GM18868 (cell line): ENCODE results near the gene ZNF646.

ENCODE experiments used
- ATAC-seq: cut with Tn5 transposase; IDR thresholded peaks from one replicate; pipeline ENCODE4 v1.9.1; 2021; ENCODE audit warnings: mild to moderate bottlenecking, moderate library complexity; ENCODE audit not compliant: unreplicated experiment

Gene ZNF646

GRCh38 chr16:31073970-31074813 lies at the start of gene ZNF646, which contains the start of gene ZNF668:
ZNF646 (plus strand) TSS chr16:31074422; CDS start chr16:31076325, 1,903 bp downstream.
ZNF668 (minus strand) TSS chr16:31074240; CDS start chr16:31064459, 9,781 bp downstream.
- peak; percentile 62 for ATAC-seq

GRCh38 chr16:31025339-31025738 lies 48.9 kb upstream of the ZNF646 start:
- no peak for ATAC-seq

- no peak for ATAC-seq
These were observed 45.0 kb upstream of the ZNF646 start for GRCh38 chr16:31029272-31029671.

- no peak for ATAC-seq
These were observed 42.9 kb upstream of the ZNF646 start for GRCh38 chr16:31031276-31031675.

- peak; percentile 84 for ATAC-seq
These were observed 41.2 kb upstream of the ZNF646 start, which contains the start of gene STX4 for GRCh38 chr16:31032736-31033708. STX4 (plus strand) TSS chr16:31033558; CDS start chr16:31033806, 248 bp downstream.

GRCh38 chr16:31033709-31034492 lies 40.3 kb upstream of the ZNF646 start:
- peak; percentile 45 for ATAC-seq

GRCh38 chr16:31036691-31037090 lies 37.5 kb upstream of the ZNF646 start:
- no peak for ATAC-seq

- no peak for ATAC-seq
These were observed 35.2 kb upstream of the ZNF646 start for GRCh38 chr16:31038993-31039392.

GRCh38 chr16:31042866-31043265 lies 31.4 kb upstream of the ZNF646 start:
- no peak for ATAC-seq

GRCh38 chr16:31043352-31043751 lies 30.9 kb upstream of the ZNF646 start:
- no peak for ATAC-seq

- ATAC-seq = no peak
These were observed 30.2 kb upstream of the ZNF646 start for GRCh38 chr16:31043898-31044481.

GRCh38 chr16:31050280-31051030 lies 23.8 kb upstream of the ZNF646 start:
- no peak for ATAC-seq

- ATAC-seq = no peak
These were observed 22.1 kb upstream of the ZNF646 start for GRCh38 chr16:31052114-31052513.

GRCh38 chr16:31055613-31056012 lies 18.6 kb upstream of the ZNF646 start:
- no peak for ATAC-seq

GRCh38 chr16:31061126-31061812 lies 13.0 kb upstream of the ZNF646 start:
- ATAC-seq = no peak

GRCh38 chr16:31061813-31062440 lies 12.3 kb upstream of the ZNF646 start:
- no peak for ATAC-seq

- no peak for ATAC-seq
These were observed 10.8 kb upstream of the ZNF646 start for GRCh38 chr16:31063495-31063842.

GRCh38 chr16:31063843-31064611 lies 10.2 kb upstream of the ZNF646 start:
- no peak for ATAC-seq
